ENCODE measurements around the gene NCCRP1.

GRCh38 chr19:39196320-39196719, 444 bp upstream of the NCCRP1 start:
- TF ChIP-seq, protein P1, sequence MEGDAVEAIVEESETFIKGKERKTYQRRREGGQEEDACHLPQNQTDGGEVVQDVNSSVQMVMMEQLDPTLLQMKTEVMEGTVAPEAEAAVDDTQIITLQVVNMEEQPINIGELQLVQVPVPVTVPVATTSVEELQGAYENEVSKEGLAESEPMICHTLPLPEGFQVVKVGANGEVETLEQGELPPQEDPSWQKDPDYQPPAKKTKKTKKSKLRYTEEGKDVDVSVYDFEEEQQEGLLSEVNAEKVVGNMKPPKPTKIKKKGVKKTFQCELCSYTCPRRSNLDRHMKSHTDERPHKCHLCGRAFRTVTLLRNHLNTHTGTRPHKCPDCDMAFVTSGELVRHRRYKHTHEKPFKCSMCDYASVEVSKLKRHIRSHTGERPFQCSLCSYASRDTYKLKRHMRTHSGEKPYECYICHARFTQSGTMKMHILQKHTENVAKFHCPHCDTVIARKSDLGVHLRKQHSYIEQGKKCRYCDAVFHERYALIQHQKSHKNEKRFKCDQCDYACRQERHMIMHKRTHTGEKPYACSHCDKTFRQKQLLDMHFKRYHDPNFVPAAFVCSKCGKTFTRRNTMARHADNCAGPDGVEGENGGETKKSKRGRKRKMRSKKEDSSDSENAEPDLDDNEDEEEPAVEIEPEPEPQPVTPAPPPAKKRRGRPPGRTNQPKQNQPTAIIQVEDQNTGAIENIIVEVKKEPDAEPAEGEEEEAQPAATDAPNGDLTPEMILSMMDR (conservative IDR thresholded peaks at IDR 0.05 in 1 of 2, IDR thresholded peaks at IDR 0.05 in 1 of 2; ENCODE audit: low read depth in 1 of 2, low read length in 2 of 2): no peak
- peak; percentile 9 for TF ChIP-seq EZH2 (IDR thresholded peaks at IDR 0.05; ENCODE audit: low read length, missing control alignments)
